HepG2 (cell line): ENCODE results near the gene INHA. TPM values are rescaled to one million over a fixed set of nuclear protein-coding genes. Genes with fewer than 3 reads are reported as not detected.

Source experiments
- ASH2L ChIP-seq: fragments of 300-600, 200-600 bp; sonication (generic); IDR thresholded peaks from 2 replicates; pipeline ENCODE4 v1.7.0; 2017; ENCODE audit warnings: low read depth, mild to moderate bottlenecking, moderate library complexity, mixed read lengths, low read length; ENCODE audit not compliant: insufficient read length
- ATF4 ChIP-seq, 2 experiments: fragments of 450-650 bp in 1 of 2; sonication (generic) in 1 of 2; formaldehyde crosslinking; IDR thresholded peaks; 2 replicates each; pipeline versions ENCODE4 v1.5.0 to v1.8.0; 2020 to 2022; ENCODE audit warnings: mild to moderate bottlenecking in 1 of 2, missing genetic modification reagents in 1 of 2
- BORCS8-MEF2B ChIP-seq: sonication (generic); formaldehyde crosslinking; IDR thresholded peaks from 2 replicates; pipeline ENCODE4 v1.8.0; 2022; ENCODE audit warnings: mild to moderate bottlenecking, missing genetic modification reagents
- CENPT ChIP-seq: sonication (generic); formaldehyde crosslinking; IDR thresholded peaks from 2 replicates; pipeline ENCODE4 v1.8.0; 2022; ENCODE audit warnings: low read depth, mild to moderate bottlenecking, moderate library complexity, missing genetic modification reagents
- EED ChIP-seq: sonication (generic); formaldehyde crosslinking; IDR thresholded peaks from 2 replicates; pipeline ENCODE4 v1.5.0; 2020; ENCODE audit warnings: mild to moderate bottlenecking, missing genetic modification reagents
- ELF4 ChIP-seq: sonication (generic); formaldehyde crosslinking; IDR thresholded peaks from 2 replicates; pipeline ENCODE4 v1.5.0; 2020; ENCODE audit warnings: missing genetic modification reagents, mild to moderate bottlenecking, moderate library complexity, borderline replicate concordance
- FOXK1 ChIP-seq: sonication (generic); formaldehyde crosslinking; IDR thresholded peaks from 2 replicates; pipeline ENCODE4 v1.4.0; 2020; ENCODE audit warnings: low read depth, missing genetic modification reagents, borderline replicate concordance
- GABPB1 ChIP-seq: IDR thresholded peaks from 2 replicates; pipeline ENCODE4 v1.6.1; 2016; ENCODE audit warnings: mild to moderate bottlenecking, missing genetic modification reagents, moderate library complexity, missing compliant biosample characterization
- IRX3 ChIP-seq: sonication (generic); formaldehyde crosslinking; IDR thresholded peaks from 2 replicates; pipeline ENCODE4 v1.8.1; 2023; ENCODE audit warnings: mild to moderate bottlenecking, low read depth, missing genetic modification reagents, borderline replicate concordance
- KDM2A ChIP-seq: sonication (generic); formaldehyde crosslinking; IDR thresholded peaks from 2 replicates; pipeline ENCODE4 v1.4.0; 2020; ENCODE audit warnings: low read depth, missing genetic modification reagents, borderline replicate concordance
- KLF16 ChIP-seq, 2 experiments: sonication (generic) in 1 of 2; formaldehyde crosslinking in 1 of 2; IDR thresholded peaks; 2 replicates each; pipeline versions ENCODE4 v1.6.1 to v1.8.0; 2016 to 2023; ENCODE audit warnings: missing genetic modification reagents in 2 of 2, missing compliant biosample characterization in 1 of 2
- MYC ChIP-seq: sonication (generic); formaldehyde crosslinking; IDR thresholded peaks from 2 replicates; pipeline ENCODE4 v1.9.0; 2021; ENCODE audit warnings: missing genetic modification reagents, borderline replicate concordance
- RARA ChIP-seq: IDR thresholded peaks from 2 replicates; pipeline ENCODE4 v1.6.1; 2016; ENCODE audit warnings: missing genetic modification reagents, missing compliant biosample characterization
- THAP11 ChIP-seq: IDR thresholded peaks from 2 replicates; pipeline ENCODE4 v1.6.1; 2016; ENCODE audit warnings: missing biosample characterization, missing genetic modification reagents
- YY1 ChIP-seq: IDR thresholded peaks from 2 replicates; pipeline ENCODE4 v1.6.1; 2011; ENCODE audit warnings: low read length, low read depth, moderate library complexity, mild to moderate bottlenecking; ENCODE audit not compliant: insufficient read depth, insufficient replicate concordance
- ZFY ChIP-seq: sonication (generic); formaldehyde crosslinking; IDR thresholded peaks from 2 replicates; pipeline ENCODE4 v1.4.0; 2020; ENCODE audit warnings: missing genetic modification reagents
- ZFYVE20 ChIP-seq: sonication (generic); formaldehyde crosslinking; IDR thresholded peaks from 2 replicates; pipeline ENCODE4 v1.8.0; 2023; ENCODE audit warnings: low read depth, mild to moderate bottlenecking, moderate library complexity, missing genetic modification reagents, borderline replicate concordance
- ZNF12 ChIP-seq: sonication (generic); formaldehyde crosslinking; IDR thresholded peaks from 2 replicates; pipeline ENCODE4 v1.5.0; 2020; ENCODE audit warnings: missing genetic modification reagents
- ZNF143 ChIP-seq: sonication (generic); formaldehyde crosslinking; IDR thresholded peaks from 2 replicates; pipeline ENCODE4 v1.4.0; 2020; ENCODE audit warnings: missing genetic modification reagents
- ZNF160 ChIP-seq: sonication (generic); formaldehyde crosslinking; IDR thresholded peaks from 2 replicates; pipeline ENCODE4 v1.8.0; 2022; ENCODE audit warnings: mild to moderate bottlenecking, inconsistent platforms, missing genetic modification reagents
- ZNF224 ChIP-seq: sonication (generic); formaldehyde crosslinking; IDR thresholded peaks from 2 replicates; pipeline ENCODE4 v1.5.0; 2020; ENCODE audit warnings: mild to moderate bottlenecking, missing genetic modification reagents
- ZNF232 ChIP-seq: sonication (generic); formaldehyde crosslinking; IDR thresholded peaks from 2 replicates; pipeline ENCODE4 v1.4.0; 2020; ENCODE audit warnings: missing genetic modification reagents, borderline replicate concordance
- ZNF326 ChIP-seq: sonication (generic); formaldehyde crosslinking; IDR thresholded peaks from 2 replicates; pipeline ENCODE4 v1.4.0; 2020; ENCODE audit warnings: missing genetic modification reagents, borderline replicate concordance
- ZNF468 ChIP-seq: sonication (generic); formaldehyde crosslinking; IDR thresholded peaks from 2 replicates; pipeline ENCODE4 v1.8.0; 2022; ENCODE audit warnings: mild to moderate bottlenecking, moderate library complexity, missing genetic modification reagents
- ZNF557 ChIP-seq: sonication (generic); formaldehyde crosslinking; IDR thresholded peaks from 2 replicates; pipeline ENCODE4 v1.4.0; 2020; ENCODE audit warnings: missing genetic modification reagents
- ZNF607 ChIP-seq: sonication (generic); formaldehyde crosslinking; IDR thresholded peaks from 2 replicates; pipeline ENCODE4 v1.5.1; 2020; ENCODE audit warnings: missing genetic modification reagents, mild to moderate bottlenecking, borderline replicate concordance
- ZNF652 ChIP-seq: IDR thresholded peaks from 2 replicates; pipeline ENCODE4 v1.6.1; 2016; ENCODE audit warnings: low read depth, borderline replicate concordance
- ZNF674 ChIP-seq: sonication (generic); formaldehyde crosslinking; IDR thresholded peaks from 2 replicates; pipeline ENCODE4 v1.5.0; 2020; ENCODE audit warnings: low read depth, mild to moderate bottlenecking, missing genetic modification reagents
- polyA plus RNA-seq, 8 experiments: library from polyadenylated mRNA; depleted of rRNA in 3 of 8; stranded (reverse) in 7 of 8; unstranded in 1 of 8; fragments of >200 nt; fragmentation: Illumina TruSeq in 4 of 8; extraction: Trizol in 4 of 8; gene quantifications; 2 replicates each; pipeline versions ENCODE4 v1.2.1 to v1.2.3, GENCODE V29; 2011 to 2016; ENCODE audit warnings: low read depth in 4 of 8, missing spikeins in 1 of 8, mixed read lengths in 1 of 8; ENCODE audit not compliant: insufficient read depth in 1 of 8
- total RNA-seq, 5 experiments: library from RNA; depleted of rRNA; stranded (reverse); fragments of >200 nt; fragmentation: Illumina TruSeq; extraction: Trizol; gene quantifications; 2 replicates each; pipeline ENCODE4 v1.2.3, GENCODE V29; 2016; ENCODE audit warnings: low read depth in 1 of 5
- TF ChIP-seq, protein P1 (sequence below): sonication (generic); formaldehyde crosslinking; IDR thresholded peaks from 2 replicates; pipeline ENCODE4 v1.8.1; 2022; ENCODE audit warnings: low read depth, mild to moderate bottlenecking, missing genetic modification reagents

INHA gene
- total and polyA plus RNA-seq, 2 of the 13 experiments (the other 11 are each of a cell fraction or from before 2014, with no cell fraction given): 4.1 to 15.2 TPM

DNA sequence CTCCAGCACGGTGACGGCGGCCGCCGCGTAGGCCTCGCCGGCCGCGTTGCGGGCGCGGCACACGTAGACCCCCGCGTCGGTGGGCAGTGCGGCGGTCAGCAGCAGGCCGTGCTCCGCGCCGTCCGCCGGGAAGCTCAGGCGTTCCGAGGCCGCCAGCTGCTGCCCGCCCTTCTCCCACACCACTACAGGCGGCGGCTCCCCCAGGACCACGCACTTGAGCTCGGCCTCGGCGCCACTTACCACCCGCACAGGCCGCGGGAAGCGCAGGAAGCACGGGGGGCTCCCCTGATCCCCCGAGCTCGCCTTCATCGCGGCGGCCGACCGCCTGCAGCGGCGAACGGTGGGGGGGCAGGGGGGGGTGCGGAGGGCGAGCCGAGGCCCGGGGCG, 1.2 kb upstream of the INHA start (continued):
- TF ChIP-seq GABPB1 (CRISPR knock-in tag): peak; percentile 5; the same call in 1 of the 2 replicates
- TF ChIP-seq ZNF232 (CRISPR knock-in tag): no peak
- TF ChIP-seq ASH2L: no peak
- TF ChIP-seq ELF4 (CRISPR knock-in tag): no peak
- TF ChIP-seq ZNF160: 0 out of 2 replicates have a peak, but pooled peaks have one; percentile 23
- peak; percentile 81 for TF ChIP-seq ZFY (CRISPR knock-in tag)
- no peak for TF ChIP-seq KLF16 (CRISPR knock-in tag; IDR thresholded peaks at IDR 0.05)
- TF ChIP-seq MYC (CRISPR knock-in tag): peak; percentile 16; the same call in 1 of the 2 replicates
- 0 out of 2 replicates have a peak, but pooled peaks have one; percentile 8 for TF ChIP-seq ZNF468 (CRISPR knock-in tag)
- TF ChIP-seq, protein P1, sequence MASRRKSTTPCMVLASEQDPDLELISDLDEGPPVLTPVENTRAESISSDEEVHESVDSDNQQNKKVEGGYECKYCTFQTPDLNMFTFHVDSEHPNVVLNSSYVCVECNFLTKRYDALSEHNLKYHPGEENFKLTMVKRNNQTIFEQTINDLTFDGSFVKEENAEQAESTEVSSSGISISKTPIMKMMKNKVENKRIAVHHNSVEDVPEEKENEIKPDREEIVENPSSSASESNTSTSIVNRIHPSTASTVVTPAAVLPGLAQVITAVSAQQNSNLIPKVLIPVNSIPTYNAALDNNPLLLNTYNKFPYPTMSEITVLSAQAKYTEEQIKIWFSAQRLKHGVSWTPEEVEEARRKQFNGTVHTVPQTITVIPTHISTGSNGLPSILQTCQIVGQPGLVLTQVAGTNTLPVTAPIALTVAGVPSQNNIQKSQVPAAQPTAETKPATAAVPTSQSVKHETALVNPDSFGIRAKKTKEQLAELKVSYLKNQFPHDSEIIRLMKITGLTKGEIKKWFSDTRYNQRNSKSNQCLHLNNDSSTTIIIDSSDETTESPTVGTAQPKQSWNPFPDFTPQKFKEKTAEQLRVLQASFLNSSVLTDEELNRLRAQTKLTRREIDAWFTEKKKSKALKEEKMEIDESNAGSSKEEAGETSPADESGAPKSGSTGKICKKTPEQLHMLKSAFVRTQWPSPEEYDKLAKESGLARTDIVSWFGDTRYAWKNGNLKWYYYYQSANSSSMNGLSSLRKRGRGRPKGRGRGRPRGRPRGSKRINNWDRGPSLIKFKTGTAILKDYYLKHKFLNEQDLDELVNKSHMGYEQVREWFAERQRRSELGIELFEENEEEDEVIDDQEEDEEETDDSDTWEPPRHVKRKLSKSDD (CRISPR knock-in tag): no peak
- TF ChIP-seq ATF4 (CRISPR knock-in tag; IDR thresholded peaks at IDR 0.05): no peak
- TF ChIP-seq YY1: peak; percentile 9
- peak; percentile 6; the same call in 1 of the 2 replicates for TF ChIP-seq BORCS8-MEF2B (CRISPR knock-in tag)
- no peak for TF ChIP-seq FOXK1
- peak; percentile 14; the same call in 1 of the 2 replicates for TF ChIP-seq KDM2A (CRISPR knock-in tag)
- 0 out of 2 replicates have a peak, but pooled peaks have one; percentile 17 for TF ChIP-seq EED
- no peak for TF ChIP-seq ZNF12 (CRISPR knock-in tag)
- no peak for TF ChIP-seq ZNF557 (CRISPR knock-in tag)
- no peak for TF ChIP-seq ZNF652 (CRISPR knock-in tag)
- no peak for TF ChIP-seq RARA (CRISPR knock-in tag)
- no peak for TF ChIP-seq ZNF143 (CRISPR knock-in tag)
- no peak for TF ChIP-seq ZNF607
- TF ChIP-seq ZFYVE20 (CRISPR knock-in tag): peak; percentile 12; the same call in 1 of the 2 replicates
- TF ChIP-seq ZNF224: no peak
- TF ChIP-seq IRX3: 0 out of 2 replicates have a peak, but pooled peaks have one; percentile 64
- TF ChIP-seq ZNF326 (CRISPR knock-in tag): no peak
- TF ChIP-seq CENPT: peak; percentile 4; the same call in 1 of the 2 replicates
- 0 out of 2 replicates have a peak, but pooled peaks have one; percentile 1 for TF ChIP-seq THAP11 (CRISPR knock-in tag)
- peak; percentile 72; the same call in 1 of the 2 replicates for TF ChIP-seq ZNF674 (CRISPR knock-in tag)
